Hindlimb muscle (tissue), 1 donor: Measurements from ENCODE around the gene PRCP. TPM values are rescaled to one million over a fixed set of nuclear protein-coding genes. Genes with fewer than 3 reads are reported as not detected.
"Not testable (repeated sequence)": the region's sequence is repeated elsewhere in the genome, so short reads cannot be mapped to it uniquely, and the experiment has no call there.

ENCODE experiments used
- DNase-seq: peaks from one replicate; pipeline ENCODE4 v3.0.0-alpha.2; 2013
- polyA plus RNA-seq: library from polyadenylated mRNA; unstranded; fragments of 120-200 nt; gene quantifications from one replicate; pipeline ENCODE4 v1.2.1, GENCODE V29; 2013; ENCODE audit not compliant: insufficient read length

The PRCP gene
- polyA plus RNA-seq, 1 donor: 89.3 TPM

DNA sequence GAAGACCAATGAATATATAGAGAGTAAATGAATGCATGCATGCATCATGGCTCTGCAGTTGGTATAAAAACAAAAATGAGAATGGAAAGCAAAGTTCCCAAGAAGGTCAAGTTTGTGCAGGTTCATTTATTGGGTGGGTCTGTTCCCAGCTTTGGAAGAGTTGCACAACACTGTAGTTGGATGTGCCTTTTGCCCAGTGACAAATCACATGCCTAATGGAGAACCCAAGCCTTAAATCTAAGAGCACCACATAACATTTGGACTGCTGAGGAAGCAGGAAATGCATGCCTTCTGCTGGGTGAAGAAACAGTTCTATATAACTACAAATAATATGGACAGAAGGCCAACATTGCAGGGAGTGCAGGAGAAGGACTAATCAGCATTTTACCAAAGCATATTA is 30.6 kb downstream of the PRCP start:
- no peak for DNase-seq

- peak; percentile 67 for DNase-seq
These were observed 32.6 kb downstream of the PRCP start for GRCh38 chr11:82867495-82868082.

- no peak for DNase-seq
These were observed 34.4 kb downstream of the PRCP start for GRCh38 chr11:82865841-82866240.

- DNase-seq: no peak
These were observed 36.0 kb downstream of the PRCP start for GRCh38 chr11:82864268-82864667.

GRCh38 chr11:82863209-82863608 is 37.0 kb downstream of the PRCP start:
- no peak for DNase-seq

DNA sequence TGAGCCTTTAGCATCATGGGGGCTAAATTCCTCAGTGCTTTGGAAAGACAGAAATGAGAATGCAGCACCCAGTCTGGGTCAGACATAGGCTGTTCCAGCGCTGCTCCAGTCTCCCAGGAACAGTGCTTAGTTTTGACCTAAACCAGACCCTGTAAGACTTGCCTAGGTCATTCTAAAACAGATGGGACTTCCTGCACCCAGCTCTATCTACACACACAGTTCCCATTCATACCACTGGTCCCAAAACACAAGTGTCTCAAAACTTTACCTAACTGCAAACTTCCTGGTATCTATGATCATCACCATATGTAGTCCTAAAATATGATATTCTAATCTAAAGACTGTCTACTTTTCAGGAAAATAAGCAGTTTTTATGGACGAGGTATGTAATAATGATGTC is 37.9 kb downstream of the PRCP start:
- DNase-seq: no peak

DNA sequence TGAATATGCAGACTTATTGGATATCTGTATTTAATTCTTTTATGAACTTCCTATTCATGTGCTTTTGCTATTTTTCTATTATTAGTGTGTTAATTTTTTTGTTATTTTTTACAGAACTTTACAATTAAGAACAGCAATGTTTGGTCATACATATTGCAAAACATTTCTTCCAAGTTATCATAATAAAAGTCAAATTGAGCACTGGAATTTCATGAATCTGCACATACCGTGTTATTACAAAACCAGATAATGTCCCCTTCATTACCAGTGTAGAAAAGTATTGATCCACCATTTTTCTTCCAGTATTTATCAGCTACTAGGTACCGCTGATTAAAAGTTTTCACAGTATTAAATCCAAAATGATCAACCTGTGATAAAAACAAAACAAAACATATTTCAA is 40.5 kb downstream of the PRCP start:
- no peak for DNase-seq

DNA sequence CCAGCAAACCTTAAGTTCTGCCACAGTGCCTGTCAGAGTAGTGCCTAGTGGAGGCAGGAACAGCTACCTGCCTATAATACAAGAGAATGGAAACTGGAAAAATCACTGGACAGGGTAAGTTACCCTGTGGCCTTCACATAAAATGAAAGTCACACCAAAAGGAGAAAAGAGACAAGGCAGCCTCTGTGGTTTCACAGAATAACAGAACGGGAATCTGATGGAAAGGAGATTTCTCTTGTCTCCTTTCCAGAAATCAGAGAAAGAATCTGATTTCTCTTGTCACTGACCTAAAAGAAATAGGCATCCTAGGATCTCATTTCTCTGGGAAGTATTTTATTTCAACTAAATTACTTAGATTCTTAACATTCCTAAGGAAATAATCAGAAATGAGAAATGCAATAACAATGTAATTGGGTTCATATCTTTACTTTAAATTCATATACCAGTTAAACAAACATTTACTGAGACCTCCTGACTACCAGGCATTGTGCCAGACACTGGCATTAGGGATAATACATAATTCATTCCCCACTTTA is 41.6 kb downstream of the PRCP start:
- DNase-seq: no peak

DNA sequence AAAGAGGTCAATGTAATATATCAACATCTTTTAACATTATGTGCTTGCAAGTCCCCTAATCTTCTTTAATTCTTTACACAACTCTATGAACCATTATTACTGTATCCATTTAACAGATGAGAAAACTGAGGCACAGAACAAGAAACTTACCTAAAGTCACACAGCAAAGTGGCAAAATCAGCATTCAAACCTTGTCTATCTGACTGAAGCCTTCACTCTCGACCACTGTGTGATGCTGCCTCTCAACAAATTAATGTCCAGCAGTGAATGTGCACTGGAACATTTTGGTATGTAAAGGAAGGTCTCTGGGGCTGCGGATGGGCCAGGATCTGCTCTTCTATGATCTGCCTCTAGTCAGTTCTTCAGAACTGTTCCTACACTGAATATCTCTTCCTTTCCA is 42.1 kb downstream of the PRCP start:
- no peak for DNase-seq

DNA sequence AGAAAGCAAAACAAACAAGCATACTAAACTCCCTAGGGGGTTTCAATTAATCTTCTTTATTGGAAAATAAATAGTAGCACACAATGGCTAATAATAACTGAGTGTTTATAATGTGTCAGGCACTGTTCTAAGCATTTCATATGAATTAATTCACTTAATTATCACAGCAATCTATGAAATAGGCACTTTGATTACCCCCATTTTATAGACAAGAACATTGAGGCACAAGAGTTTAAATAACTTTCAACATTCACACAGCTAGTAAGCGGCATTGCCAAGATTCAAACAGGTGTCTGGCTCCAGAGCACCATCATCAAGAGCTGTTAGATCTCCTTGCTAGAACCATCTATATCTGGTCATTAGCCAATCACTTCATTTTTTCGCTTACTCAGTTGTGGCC is 43.1 kb downstream of the PRCP start:
- DNase-seq: no peak

GRCh38 chr11:82855616-82856015 is 44.6 kb downstream of the PRCP start:
- no peak for DNase-seq

- not testable (repeated sequence) for DNase-seq
These were observed 45.3 kb downstream of the PRCP start for GRCh38 chr11:82854916-82855315.

DNA sequence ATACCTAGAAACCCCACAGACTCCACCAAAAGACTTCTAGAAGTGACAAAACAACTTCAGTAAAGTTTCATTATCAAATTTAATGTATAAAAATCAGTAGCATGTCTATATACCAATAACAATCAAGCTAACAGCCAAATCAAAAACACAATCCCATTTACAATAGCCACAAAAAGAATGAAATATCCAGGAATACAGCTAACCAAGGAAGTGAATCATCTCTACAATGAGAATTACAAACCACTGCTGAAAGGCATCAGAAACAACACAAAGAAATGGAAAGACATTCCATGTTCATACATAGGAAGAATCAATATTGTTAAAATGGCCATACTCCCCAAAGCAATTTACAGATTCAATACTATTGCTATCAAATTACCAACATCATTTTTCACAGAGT is 46.0 kb downstream of the PRCP start:
- DNase-seq: no peak

DNA sequence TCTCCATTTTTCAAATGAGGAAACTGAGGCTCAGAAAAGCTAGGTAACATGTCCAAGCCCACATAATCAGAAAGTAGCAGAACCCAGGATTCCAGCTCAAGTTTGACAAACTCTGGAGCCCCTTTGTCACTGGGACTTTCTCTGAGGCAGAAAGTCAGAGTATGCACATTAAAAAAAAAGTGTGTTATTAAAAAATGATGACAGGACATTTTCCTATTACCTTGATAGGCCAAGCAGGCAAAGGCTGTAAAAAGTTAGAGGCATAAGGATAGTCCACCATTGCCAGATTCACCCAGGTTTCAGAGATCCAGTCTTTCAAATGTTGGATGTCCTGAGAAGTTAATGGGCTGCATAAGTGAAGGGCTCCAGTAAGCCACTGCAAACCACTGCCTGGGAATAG is 51.4 kb downstream of the PRCP start:
- no peak for DNase-seq

DNA sequence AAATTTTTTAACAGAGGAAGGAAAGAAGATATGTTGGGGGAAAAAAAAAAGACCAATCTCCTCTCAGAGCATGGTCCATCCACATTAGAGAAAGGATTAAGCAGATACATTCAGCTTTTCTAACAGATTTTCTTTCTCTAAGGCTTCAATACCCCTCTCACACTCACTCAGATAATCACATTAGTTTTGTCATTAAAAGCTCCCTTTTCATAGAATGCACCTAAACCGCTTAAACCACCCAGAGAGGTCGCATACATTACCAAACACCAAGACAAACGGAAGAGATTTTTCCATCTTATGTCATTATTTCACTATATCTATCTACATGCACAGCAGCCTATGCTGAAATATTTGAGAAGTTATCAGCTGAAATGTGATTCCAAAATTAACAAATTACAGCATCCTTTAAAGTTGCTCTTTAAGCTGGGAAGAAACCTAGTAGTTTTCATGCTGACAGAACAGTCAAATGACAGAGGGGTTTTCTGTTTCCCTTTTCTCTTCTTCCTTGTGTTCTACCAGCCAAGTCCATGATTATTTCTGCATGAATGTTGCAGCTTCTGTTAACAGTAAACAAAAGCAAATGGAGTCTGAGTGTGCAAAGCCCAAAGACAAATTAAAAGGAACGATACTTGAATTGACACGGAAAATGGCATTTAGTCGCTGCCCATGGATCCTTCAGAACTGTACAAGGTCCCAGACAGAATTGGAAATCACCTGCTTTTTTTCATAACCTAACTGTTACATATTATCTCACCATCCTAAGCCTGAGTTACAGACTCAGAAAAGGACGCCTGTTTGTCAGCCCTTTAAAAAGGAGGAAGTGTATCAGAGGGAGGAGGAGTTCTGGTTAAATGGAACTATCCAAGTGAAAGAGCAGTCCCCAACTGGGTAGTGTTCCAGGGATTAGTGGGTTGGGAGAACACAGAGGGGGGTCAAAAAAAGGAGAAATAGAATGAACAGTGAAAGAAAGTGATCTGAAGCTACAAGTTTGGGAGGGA is 54.6 kb downstream of the PRCP start:
- no peak for DNase-seq

DNA sequence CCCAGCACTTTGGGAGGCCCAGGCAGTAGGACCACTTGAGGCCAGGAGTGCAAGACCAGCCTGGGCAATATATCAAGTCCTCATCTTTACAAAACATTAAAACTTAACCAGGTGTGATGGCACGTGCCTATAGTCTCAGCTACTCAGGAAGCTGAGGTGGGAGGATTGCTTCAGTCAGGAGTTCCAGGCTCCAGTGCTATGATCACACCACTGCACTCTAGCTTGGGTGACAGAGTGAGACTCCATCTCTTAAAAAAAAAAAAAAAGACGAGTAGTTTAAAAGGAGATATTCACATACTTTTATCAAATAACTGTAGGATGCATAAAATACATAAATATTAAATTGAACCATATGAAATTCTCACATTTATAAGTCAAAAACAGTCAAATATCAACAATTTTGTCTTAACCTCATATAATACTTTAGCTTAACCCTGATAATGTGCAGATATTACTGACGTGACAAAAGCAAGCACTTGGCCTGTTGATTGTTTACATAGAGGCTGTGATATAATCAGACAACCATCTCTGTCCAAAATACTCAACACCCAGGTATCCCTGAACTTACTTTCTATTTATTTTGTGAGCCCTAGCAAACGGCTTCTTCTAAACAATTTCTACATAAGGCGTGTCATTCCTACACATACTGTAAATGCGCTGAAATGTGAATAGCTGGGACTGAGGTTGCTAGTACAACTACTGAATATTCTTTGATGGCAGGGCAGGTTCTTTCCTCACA is 57.0 kb downstream of the PRCP start:
- no peak for DNase-seq

- no peak for DNase-seq
These were observed 58.2 kb downstream of the PRCP start for GRCh38 chr11:82842019-82842418.

DNA sequence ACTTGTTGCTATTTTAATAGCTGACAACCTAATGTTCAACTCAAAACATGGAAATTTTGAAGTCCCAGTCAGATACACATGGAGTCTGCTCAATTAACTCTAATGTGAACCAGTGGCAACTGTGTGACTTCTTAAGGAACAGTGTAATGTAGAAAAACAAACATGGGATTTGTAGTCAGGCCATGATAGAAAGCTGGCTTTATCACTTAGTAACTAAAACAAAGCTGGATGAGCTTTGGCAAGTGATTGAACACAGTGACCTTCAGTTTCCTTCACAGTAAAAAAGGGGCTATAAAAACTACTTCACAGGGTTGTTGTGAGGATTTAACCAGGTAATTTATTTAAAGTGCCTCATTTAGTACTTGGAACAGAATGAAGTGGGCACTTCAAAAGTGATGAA is 62.6 kb downstream of the PRCP start:
- no peak for DNase-seq

- no peak for DNase-seq
These were observed 67.2 kb downstream of the PRCP start for GRCh38 chr11:82832983-82833382.

DNA sequence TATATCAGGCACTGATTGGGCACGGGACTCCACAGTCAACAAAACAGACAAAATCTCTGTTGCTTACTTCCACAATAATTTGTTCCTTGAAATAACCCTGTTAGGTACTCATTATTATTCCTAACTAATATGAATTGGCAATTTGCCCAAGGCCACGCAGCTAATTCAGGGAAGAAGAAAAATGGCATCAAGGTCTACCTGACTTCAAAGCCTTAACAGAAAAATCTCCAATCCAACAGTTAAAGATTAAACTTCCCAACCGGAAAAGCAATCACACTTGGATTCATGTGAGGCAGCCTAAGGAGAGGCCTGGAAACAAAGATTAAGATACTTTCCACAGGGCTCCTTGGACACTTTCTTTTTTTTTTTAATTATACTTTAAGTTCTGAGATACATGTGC is 68.9 kb downstream of the PRCP start:
- DNase-seq: no peak

DNA sequence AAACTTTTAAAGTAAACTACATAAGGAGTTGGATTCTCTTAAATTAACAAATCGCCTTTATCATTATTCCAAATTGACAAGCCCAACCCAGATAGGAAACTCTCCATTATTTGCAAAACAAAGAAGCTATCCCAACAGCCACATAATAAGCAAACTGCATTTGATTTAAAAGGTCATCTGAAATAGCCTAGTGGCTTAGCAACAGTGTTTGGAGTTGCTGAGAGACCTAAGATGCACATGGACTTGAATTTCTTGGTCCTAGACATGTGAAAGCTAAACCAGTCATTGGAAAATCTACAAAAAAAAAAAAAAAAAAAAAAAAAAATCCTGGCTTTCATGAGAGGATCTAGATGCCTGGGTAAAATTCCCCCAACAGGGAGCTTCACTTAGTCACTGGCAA is 69.5 kb downstream of the PRCP start:
- DNase-seq: no peak

DNA sequence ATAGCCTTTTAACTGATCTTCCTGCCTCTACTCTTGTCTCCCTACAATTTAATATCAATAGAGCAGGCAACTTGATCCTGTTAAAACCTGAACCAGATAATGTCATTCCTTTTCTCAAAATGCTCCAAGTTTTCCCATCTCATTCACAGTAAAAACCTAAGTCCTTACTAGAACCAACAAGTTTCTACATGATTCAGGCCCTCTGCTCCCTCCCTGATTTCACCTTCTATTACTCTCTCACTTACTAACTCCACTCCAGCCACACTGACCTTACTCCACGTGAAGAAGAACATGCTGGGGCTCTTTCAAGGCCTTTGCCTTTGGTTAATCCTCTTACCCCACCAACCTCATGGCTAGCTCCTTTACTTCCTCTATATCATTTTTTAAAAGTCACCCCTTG is 71.1 kb downstream of the PRCP start:
- DNase-seq: no peak

GRCh38 chr11:82828472-82828871 is 71.8 kb downstream of the PRCP start:
- no peak for DNase-seq
